ENCODE measurements around the gene SOX8.

Gene SOX8

GRCh38 chr16:1035066-1035415 is 53.5 kb downstream of the SOX8 start:
- POLR2A ChIA-PET, result no interaction called here
- no peak for TF ChIP-seq FOXK2 (IDR thresholded peaks at IDR 0.05)
- TF ChIP-seq ZNF384 (IDR thresholded peaks at IDR 0.05), result no peak
- TF ChIP-seq BHLHE40 (IDR thresholded peaks at IDR 0.05; ENCODE audit: borderline replicate concordance), result no peak
- TF ChIP-seq LEF1 (IDR thresholded peaks at IDR 0.05; ENCODE audit: borderline replicate concordance), result no peak
- no peak for TF ChIP-seq PKNOX1 (IDR thresholded peaks at IDR 0.05)
- TF ChIP-seq NFRKB (IDR thresholded peaks at IDR 0.05), result no peak
- no peak for TF ChIP-seq FOXM1 (IDR thresholded peaks at IDR 0.05; ENCODE audit: borderline replicate concordance)
- TF ChIP-seq SP1 (IDR thresholded peaks at IDR 0.05), result no peak
- TF ChIP-seq HDGF (IDR thresholded peaks at IDR 0.05; ENCODE audit: borderline replicate concordance), result no peak
- TF ChIP-seq TARDBP (IDR thresholded peaks at IDR 0.05), result no peak
- no peak for TF ChIP-seq FOXA1 (IDR thresholded peaks at IDR 0.05)
- no peak for TF ChIP-seq ARNT (IDR thresholded peaks at IDR 0.05)
- no peak for TF ChIP-seq L3MBTL2 (conservative IDR thresholded peaks at IDR 0.05)
- TF ChIP-seq SUZ12 (IDR thresholded peaks at IDR 0.05), result no peak
- TF ChIP-seq CTBP1 (IDR thresholded peaks at IDR 0.05; ENCODE audit: borderline replicate concordance), result no peak
- no peak for TF ChIP-seq ELF4 (IDR thresholded peaks at IDR 0.05)

GRCh38 chr16:1036166-1036565 is 54.6 kb downstream of the SOX8 start:
- ChIA-PET POLR2A (no interaction called here), CTCF (interaction anchor here (1.2 kb wide), 1 partner anchor 19 kb away, joined by 3 read pairs; no protein-coding TSS in a partner anchor)
- no peak for DNase-seq (ENCODE audit: extremely low spot score)
- TF ChIP-seq CTBP1 (IDR thresholded peaks at IDR 0.05; ENCODE audit: borderline replicate concordance) (no peak), ELF4 (IDR thresholded peaks at IDR 0.05) (no peak), FOXK2 (IDR thresholded peaks at IDR 0.05) (no peak)

More at GRCh38 chr16:1035066-1035415, 53.5 kb downstream of the SOX8 start:
- CTCF ChIA-PET, result no interaction called here
- no peak for DNase-seq (ENCODE audit: extremely low spot score)
